Stimulated activated CD4-positive, alpha-beta T cell treated with anti-CD3 and anti-CD28 coated beads, Interleukin-15, amount 100 ng/mL, for 24 hours (primary cell): Measurements from ENCODE around the gene WDR46.
A peak's percentile ranks its signal among the peaks of the same experiment; 100 is the strongest.

Experiments
- DNase-seq: peaks from one replicate; pipeline ENCODE4 v3.0.0-alpha.2; 2020

WDR46 gene, protein sequence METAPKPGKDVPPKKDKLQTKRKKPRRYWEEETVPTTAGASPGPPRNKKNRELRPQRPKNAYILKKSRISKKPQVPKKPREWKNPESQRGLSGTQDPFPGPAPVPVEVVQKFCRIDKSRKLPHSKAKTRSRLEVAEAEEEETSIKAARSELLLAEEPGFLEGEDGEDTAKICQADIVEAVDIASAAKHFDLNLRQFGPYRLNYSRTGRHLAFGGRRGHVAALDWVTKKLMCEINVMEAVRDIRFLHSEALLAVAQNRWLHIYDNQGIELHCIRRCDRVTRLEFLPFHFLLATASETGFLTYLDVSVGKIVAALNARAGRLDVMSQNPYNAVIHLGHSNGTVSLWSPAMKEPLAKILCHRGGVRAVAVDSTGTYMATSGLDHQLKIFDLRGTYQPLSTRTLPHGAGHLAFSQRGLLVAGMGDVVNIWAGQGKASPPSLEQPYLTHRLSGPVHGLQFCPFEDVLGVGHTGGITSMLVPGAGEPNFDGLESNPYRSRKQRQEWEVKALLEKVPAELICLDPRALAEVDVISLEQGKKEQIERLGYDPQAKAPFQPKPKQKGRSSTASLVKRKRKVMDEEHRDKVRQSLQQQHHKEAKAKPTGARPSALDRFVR

DNA sequence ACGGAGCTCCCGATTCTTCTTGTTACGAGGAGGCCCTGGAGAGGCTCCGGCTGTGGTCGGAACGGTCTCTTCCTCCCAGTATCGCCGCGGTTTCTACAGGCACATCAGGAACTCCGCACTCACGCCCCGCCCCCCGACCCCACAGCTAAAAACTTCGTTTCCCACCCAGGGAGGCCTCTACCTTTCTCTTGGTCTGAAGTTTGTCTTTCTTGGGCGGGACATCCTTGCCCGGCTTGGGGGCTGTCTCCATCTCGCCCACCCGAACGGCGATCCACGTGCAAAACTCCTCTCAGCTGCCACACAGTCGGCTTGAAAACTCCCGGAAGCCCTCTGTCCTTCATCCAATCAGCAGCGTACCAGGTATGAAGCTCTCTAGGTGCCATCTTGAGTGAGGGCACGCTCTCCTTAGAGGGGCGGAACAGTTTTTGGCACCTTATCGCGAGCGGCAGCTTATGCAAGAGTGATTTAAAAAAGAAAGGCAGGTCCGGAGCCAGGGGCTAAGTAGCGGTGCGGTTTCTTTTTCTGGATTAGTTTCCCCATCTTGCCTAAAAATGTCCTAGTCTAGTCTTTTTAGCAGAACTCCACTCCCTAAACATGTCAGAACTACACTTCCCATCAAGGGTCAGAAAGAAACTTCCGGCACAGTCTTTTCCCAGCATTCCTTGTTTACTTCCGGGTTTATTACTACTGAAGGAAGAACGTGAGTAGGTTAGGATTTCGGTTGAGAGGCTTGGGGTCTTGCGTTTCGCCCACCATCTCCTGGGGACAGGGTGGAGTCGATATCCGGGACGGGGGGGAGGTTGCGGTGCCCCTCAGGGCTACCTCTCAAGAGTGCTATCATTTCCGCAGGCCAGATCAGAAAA, at the start of gene WDR46, which contains the start of gene PFDN6:
TSS of gene WDR46 (minus strand) at position 319 of the 863 bp plus-strand sequence. CDS start at position 250, 69 bp downstream.
TSS of gene PFDN6 (plus strand) at position 681 of the 863 bp plus-strand sequence. CDS start 256 bp downstream, outside the sequence.
- peak; percentile 85 for DNase-seq

DNA sequence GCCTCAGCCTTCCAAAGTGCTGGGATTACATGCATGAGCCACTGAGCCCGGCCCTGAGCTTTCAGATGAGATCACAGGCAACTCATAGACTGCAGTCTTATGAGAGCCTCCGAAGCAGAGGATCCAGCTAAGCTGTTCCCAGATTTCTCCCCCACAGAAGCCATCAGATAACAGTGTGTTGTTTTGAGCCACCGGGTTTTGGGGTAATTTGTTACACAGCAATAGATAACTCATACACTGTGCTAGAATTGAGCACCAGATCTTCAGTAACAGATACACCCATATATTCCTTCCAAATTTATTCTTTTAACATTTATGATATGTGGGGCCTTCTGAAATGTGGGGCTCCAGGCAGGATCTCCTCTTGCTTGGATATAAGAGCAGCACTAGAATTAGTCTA, 47.5 kb upstream of the WDR46 start:
- DNase-seq, result no peak

DNA sequence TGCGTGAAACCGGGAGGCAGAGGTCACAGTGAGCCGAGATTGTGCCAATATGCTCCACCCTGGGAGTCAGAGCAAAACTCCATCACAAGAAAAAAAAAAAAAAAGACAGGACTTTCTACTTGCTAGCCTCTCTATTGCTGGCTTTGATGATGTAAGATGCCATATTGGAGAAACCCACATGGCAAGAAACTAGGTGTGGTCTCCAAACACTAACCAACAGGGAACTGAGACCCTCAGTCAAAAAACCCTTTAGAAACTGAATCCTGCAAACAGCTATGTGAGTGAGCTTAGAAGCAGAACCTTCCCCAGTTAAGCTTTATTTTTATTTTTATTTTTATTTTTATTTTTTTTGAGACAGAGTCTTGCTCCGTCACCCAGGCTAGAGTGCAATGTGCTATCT, 46.9 kb upstream of the WDR46 start:
- DNase-seq, result no peak

DNA sequence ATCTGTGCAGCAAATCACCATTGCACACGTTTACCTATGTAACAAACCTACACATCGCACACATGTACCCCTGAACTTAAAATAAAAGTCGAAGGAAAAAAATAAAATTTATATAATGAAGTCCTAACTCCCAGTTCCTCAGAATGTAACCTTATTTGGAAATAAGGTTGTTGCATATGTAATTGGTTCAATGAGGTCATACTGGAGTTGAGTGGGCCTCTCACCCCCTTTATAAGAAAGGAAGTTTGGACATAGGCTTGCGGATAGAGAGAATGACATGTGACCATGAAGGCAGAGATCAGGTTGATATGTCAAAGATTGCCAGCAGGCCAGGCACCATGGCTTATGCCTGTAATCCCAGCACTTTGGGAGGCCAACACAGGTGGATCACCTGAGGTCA, 44.6 kb upstream of the WDR46 start:
- DNase-seq, result no peak

DNA sequence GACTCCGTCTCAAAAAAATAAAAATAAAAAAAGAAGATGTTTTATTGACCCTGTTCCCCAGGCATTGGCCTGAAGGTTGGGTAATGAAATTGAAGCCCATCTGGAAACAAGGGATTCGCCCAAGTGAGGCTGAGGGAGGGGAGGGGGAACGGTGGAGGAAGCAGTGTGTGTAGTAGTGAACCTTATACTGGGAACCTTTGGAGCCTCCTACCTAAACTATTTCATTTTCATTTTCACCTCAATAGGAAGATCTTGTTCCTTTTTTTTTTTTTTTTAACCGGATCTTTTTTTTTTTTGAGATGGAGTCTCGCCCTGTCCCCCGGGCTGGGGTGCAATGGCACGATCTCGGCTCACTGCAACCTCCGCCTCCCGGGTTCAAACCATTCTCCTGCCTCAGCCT, 41.7 kb upstream of the WDR46 start:
- DNase-seq, result no peak

DNA sequence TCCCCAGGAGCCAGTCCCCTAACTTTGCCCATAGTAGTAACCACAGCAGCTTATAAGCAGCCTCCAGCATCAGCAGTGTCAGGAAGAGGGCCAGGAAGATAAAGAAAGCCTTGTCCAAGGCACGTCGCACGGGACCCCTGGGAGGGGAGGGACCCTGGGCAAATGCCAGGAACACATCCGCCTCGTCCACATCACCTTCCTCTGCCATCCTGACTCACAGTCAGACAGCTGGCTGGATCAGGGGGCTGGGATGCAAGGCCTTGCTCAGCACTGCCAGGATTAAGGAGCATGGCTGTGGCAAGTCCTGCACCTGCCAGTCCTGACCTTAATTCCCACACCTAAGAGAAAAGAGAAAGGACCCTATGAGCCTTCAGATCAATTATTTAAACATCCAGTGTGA, 40.0 kb upstream of the WDR46 start:
- DNase-seq, result no peak

DNA sequence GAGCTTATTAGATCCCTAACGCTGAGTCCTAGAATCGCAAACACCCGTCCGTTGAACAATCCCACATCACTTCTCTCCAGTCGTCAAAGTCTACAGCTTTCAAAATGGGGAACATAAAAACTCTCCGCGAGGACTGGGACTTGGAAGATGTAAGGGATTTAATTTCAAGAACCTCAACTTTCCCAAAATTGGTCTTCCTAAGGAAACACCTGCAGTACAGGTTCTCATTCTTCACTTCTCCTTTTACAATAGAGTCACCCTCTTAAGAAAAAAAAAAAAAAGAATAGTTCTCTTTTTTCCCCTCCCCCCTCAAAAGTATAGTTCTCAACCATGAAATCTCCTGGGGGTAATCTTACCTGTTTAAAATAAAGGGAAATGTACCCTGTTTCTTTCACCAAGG, 35.1 kb upstream of the WDR46 start:
- DNase-seq, result no peak

DNA sequence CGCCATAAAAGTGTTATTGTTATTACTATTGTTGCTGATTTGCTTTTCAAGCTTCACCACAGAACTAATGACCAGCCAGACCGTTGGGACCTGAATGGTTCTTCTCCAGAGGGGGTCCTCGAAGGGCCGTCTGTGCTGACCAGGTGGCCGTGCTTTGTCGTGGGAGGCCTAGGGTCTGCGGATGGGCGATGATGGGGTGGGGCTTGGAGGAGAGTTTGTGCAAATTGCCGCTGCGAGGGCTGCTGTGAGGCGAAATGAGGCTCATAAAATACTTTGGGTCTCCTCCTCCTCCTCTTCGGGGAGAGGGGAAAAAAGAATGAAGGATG, 34.5 kb upstream of the WDR46 start:
- no peak for DNase-seq

DNA sequence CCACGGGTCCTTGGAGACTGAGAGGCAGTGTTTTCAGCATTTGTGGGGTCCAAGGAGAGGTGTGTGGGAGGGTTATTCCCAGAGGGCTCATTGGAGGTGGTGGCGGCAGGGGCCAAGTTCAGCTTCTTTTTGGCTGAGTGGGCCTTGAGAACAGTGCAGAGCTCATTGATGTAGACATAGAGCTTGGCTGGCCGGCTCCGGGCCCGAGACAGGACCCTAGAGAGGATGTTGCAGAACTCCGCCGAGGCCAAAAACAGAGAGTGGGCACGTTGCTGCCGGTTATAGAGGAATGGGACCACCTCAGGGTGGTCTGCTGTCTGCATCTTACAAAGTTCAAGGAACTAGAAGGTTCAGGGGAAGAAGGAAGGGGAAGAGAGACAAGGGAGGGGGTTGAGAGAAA, 32.2 kb upstream of the WDR46 start:
- DNase-seq, result no peak

DNA sequence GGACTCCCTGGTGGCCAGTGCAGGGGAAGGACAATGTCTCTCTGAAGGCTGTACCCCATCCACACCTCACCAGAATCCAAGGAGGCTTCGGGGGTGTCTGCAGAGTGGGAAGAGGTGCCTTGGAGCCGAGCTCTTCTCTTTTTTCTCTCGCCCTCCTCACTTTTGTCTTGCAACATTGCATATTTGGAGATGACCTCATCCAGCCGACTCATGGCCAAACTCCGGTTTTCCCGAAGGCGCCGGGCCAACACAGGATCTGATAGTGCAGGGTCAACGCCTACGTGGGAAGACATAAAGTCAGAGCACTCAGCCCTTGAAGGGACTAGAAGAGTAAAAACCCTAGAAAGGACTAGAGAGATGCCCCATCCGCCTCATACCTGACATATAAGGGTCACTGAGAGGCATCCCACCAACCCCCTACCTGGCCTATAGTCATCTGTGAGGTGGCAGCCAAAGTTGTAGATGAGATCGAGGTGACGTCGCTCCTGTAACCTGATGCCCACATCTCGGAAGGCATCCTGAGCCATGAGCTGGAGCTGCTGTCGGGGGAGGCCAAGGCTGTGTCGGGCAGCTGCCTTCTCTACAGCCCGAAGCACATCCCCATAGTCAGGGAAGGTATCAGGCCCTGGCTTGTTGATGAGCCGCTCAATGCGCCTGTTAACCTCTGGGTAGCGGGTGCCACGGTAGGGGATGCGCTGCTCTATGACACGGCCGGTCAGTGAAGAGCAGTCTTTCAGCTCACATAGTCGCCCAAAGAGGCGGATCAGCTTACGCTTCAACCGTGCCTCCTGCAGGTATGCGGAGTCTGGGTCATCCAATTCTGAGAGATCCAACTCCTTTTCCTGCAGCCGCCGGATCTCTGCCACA, 31.5 kb upstream of the WDR46 start:
- DNase-seq, result no peak

DNA sequence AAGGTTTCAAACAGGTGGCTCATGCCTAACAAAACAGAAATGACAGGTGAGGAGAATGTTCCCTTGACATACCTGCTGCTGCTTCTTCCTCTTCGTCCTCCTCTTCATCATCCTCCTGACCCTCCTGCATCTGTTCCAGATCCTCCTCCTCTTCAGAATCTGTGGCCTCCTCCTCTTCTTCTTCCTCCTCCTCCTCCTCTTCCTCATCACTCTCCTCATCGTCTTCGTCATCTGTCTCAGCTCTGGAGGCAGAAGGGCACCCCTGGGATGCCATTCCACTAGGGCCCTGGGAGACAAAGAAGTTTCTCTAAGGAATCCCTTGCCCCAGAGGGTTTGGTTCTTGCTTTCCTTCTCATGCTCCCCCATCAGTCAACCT, 30.9 kb upstream of the WDR46 start:
- no peak for DNase-seq

DNA sequence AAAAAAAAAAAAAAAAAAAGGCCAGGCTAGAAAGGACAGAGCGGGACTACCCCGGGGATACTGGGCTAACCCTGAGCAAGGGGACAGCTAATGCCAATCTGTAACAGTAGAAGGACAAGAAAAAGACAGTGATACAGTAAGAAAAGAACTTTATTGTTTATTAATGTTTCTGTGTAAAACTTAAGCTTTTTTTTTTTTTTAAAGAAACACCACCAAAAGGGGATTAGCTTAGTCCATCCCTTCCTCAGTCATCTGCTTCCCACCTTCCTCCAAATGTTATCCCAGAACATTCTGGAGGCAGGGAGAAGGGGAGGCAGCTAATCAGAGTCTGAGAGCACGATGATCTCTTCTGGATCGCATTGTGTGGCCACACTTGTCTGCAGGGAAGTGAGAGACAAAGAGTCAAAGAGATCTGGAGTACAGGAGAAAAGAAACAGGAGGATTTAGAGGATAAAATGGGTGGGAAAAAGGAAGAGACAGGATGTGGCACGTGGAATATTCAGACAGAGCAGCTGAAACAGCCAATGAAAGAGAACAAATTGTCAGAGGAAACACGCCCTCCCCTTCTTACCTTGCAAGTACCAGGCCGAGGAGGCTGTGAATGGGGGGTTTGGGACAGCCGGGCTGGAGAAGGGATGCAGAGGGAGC, 29.5 kb upstream of the WDR46 start:
- DNase-seq, result no peak

DNA sequence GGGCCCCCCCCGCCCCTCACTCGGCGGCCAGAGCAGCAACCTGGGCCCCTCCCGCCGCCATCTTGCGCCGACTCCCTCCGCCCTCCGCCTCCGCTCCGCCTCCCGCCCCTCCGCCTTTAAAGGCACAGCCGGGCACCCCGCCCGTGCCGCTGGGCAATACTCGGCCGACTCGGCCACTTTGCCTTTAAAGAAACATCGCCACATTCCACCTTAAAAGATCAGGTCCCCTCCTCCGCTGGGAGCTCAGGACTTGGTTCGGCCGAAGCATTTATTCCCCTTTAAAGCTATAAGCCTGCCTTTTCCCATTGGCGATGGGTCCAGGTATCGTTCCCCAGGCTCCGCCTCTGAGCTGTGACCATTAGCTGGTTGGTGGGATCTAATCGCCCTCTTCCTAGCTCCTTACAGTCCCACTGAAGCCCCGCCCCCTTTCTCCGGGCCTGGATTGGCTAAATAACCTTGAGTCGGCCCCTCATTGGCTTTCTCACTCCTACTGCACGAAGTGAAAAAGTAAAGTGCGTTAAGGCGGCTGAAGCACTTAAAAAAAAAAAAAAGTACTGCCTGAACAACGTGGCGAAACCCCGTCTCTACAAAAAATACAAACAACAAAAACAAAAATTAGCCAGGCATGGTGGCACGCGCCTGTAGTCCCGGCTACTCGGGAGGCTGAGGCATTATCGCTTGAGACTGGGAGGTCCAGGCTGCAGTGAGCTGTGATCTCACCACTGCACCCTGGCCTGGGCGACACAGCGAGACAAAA, 28.8 kb upstream of the WDR46 start, which contains the start of gene ZBTB22:
TSS of gene ZBTB22 (minus strand) at position 76 of the 757 bp plus-strand sequence. CDS start 828 bp downstream, outside the sequence.
- peak; percentile 98 for DNase-seq

DNA sequence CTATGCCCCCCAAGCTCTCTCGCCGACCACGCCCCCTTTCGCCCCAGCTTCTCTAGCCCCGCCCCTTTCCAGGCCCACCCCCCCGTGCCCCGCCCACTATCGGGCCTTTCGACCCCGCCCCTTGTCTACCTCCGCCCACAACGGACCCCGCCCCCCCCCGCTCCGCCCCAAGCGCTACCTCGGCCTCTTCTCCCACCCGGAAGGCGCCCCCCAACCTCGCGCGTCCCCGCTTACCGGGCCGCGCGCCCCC, 28.3 kb upstream of the WDR46 start:
- no peak for DNase-seq

DNA sequence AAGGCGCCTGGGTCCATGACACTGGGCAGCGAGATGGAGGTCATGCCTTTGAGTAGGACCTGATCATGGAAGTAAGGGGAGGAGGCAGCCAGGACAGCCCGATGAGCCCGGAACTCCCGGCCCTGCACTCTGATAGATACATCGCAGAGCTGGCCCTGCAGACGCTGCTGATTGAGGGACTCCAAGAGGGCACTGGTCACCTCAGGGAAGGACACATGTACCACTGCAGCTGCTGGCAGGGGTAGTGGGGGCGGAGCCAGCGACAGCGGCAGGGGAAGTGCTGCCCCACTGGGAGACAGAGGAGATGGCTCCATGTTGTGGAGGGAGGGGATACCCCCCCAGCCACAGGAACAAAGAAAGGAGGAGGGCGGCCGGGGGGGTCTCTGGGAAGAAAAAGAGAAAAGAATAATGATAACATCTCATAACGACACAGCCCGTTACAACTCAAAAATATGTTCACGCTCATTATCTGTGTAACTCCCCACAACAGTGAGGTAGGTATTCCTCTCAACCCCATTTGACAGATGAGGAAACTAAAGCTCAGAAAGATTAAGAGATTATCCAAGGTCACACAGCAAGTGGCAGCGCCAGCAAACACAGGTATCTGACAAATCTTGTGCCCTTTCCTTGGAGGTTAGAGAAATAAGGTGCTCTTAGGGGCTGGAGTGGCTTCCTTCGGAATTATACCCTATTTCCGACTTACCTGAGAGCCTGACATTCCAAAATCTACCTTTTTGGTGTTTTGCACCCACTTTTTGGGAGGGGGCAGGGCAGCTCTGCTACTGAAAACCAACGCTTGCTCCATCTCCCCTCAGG, 27.8 kb upstream of the WDR46 start:
- DNase-seq, result no peak

DNA sequence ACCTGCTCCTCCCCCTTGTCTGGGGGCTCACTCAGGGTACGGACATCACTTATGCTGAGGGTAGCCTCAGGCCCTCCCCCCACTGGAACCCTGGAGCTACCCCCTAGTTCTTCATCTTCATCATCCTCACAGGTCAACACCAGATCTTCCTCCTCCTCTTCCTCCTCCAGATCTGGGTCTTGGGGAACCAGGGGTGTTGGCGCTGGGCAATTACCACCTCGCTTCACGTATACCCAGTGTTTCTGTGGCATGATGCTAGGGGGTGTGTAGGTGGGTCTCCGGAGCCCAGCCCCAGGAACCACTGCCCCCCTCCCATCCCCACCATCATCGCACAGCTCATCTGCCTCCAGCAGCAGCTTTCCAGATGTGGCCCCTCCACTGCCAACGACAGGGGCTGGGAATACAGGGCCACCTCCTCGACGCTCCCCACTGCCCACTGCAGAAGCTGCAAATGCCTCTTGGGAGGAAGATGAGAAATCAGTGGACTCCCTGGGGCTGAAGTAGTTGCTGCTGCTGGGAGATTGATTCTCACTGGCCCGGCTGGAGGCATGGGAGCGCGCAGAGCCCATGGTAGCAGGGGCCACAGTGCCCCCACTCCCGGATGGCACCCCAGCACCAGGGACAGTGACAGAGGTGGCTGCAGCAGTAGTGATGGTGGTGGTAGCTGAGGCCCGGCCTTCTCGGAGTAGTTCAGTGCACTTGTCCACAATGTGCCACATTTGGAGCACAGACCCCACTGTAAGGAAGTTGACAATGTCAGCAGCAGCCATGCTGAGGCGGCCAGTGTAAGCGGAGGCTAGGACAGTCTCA, 27.0 kb upstream of the WDR46 start:
- DNase-seq, result no peak

DNA sequence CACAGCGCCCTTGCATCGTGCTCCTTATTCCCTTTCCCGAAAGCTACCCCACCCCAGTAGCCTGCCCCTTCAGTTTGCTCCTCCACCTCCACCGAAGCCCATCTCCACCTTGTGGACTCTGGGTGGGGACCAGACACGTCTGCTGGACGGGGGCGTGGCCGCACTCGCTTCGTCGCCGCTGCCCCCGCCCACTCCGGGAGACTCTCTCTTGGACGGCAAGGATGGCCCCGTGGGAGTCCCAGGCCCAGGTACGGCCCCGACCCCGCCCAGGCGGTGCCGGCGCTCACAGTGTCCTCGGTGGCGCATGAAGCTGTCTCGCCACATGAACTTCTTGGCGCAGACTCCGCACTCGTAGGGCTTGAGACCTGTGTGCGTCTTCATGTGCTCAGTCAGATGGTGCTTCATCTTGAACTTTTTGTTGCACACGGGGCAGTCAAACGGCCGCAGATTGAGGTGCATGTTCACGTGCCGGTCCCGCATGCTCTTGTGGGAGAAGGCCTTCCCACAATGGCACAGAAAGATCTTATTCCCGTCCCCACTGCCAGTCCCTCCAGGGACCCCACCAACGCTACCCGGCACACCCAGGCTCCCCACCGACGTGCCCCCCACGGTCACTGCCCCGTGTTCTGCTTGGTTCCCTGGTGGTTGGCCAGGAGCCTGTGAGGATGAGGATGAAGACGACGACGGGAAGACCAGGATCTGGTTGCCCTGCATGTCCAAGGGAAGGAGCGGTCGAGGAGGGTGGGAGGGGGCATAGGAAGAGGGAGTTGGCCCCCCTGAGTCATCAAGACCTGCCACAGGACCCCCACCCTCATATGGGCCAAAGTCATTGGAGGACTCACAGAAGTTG, 26.1 kb upstream of the WDR46 start:
- DNase-seq, result peak; percentile 44

DNA sequence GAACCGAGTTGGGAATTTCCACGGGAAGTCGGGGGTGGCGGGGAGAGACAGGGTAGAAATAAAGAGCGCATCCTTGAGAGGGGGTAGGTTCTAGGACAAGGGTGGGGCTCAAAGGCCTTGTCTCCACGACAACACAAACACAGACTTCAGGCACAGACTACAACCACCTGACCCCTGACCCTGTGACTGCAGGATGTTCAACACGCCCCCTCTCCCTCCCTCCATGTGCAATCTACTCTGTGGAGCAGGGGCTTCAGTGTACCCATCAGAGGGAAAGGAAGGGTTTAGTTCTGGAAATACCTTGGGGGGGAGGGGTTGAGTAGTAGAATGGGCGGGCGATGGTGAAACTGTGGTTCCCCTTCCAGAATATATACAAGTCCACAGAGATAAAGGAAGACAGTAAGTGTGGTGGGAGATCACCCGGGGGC, 25.5 kb upstream of the WDR46 start:
- DNase-seq, result peak; percentile 75
